Measurements from ENCODE around the gene RBMS2.

Gene RBMS2

DNA sequence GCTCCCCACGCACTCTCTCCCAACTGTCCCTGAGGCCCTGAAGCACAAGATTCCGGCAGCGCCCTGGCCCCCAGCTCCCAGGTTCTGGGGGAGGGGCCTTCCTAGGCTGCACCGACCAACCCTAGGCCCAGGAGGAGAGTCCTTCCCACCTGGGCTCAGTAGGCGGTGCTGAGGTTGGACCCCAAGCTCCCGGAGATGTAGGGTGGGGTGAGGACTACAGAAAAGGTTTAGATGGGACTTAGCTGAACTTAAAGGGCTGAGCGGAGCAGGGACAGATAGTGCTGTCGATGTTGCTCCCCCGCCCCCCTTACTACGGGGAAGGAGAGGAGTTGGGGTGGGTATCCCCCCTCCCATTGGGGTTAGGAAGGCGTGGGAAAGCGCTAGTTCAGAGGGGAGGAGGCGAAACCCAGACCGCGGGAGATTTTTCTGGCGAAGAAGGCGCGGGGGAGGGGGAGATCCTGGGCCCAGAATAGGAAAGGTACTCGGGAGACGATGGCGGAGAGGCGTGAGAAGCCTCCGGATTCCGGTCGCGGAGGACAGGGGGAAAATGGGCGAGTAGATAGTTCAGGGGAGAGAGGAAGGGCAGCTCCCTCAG is 112.7 kb downstream of the RBMS2 start:
- TF ChIP-seq TAF1 (IDR thresholded peaks at IDR 0.05; ENCODE audit: low read depth), result peak; percentile 61; the same call in 1 of the 2 replicates
- no peak for TF ChIP-seq RAD21 (IDR thresholded peaks at IDR 0.05; ENCODE audit: low read depth)
- TF ChIP-seq EP300 (IDR thresholded peaks at IDR 0.05; ENCODE audit: borderline replicate concordance), result no peak; the same call in 1 of the 2 replicates
- 0 out of 2 replicates have a peak, but pooled peaks have one; percentile 30 for TF ChIP-seq MAX (IDR thresholded peaks at IDR 0.05)
- peak; percentile 18; the same call in 1 of the 2 replicates for TF ChIP-seq ZBTB7A (IDR thresholded peaks at IDR 0.05; ENCODE audit: low read depth)
- no peak for TF ChIP-seq EGR1 (IDR thresholded peaks at IDR 0.05)

DNA sequence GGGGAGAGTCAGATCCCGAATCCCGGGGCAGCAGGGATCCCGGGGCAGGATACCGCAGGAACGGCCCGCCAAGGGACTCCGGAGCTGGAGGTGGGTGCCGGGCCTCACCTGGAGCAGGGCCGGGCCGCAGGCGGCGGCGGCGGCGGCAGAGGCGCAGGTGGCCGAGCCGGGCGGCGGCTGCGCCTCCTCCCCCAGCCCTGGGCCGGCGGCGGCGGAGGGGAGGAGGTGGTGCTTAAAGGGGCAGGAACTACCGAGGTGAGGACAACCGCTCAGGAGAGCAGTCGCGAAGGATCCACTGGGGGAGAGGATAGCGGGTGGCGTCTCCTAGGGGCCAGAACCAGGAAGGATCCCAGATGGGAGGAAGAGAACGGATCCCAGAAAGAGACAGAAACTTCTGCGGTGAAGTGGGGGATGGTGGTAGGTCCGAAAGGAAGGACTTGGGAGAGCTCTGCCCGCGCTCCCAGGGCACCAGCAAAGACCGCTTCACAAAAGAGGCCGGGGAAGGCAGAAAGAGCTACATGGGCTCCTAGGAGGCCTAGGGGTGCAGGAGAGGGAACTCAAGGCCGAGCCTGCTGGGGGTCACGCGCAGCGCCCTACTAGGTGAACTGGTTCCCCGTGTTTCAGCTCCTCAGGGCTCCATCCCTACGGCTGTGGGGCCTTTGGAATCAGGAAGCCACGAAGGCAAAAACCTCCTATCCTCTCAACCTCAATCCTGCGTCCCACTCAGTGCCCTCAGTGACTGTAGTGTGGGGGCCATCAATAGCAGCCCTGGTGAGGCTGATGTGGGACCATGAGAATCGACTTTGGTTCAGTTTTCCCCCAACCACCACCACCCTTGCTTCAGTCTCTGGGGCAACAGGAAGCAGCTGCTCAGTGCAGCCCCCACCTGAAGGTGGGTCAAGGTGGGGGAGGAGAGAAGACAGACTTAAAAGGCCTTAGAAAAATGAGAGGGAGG is 113.5 kb downstream of the RBMS2 start:
- TF ChIP-seq YY1 (IDR thresholded peaks at IDR 0.05; ENCODE audit: low read depth) (no peak), TCF12 (IDR thresholded peaks at IDR 0.05; ENCODE audit: low read depth) (peak; percentile 43; the same call in 1 of the 2 replicates), RAD21 (IDR thresholded peaks at IDR 0.05; ENCODE audit: low read depth) (0 out of 2 replicates have a peak, but pooled peaks have one; percentile 25), NFIC (IDR thresholded peaks at IDR 0.05) (no peak; the same call in 1 of the 2 replicates), MAX (IDR thresholded peaks at IDR 0.05) (peak; percentile 70)

DNA sequence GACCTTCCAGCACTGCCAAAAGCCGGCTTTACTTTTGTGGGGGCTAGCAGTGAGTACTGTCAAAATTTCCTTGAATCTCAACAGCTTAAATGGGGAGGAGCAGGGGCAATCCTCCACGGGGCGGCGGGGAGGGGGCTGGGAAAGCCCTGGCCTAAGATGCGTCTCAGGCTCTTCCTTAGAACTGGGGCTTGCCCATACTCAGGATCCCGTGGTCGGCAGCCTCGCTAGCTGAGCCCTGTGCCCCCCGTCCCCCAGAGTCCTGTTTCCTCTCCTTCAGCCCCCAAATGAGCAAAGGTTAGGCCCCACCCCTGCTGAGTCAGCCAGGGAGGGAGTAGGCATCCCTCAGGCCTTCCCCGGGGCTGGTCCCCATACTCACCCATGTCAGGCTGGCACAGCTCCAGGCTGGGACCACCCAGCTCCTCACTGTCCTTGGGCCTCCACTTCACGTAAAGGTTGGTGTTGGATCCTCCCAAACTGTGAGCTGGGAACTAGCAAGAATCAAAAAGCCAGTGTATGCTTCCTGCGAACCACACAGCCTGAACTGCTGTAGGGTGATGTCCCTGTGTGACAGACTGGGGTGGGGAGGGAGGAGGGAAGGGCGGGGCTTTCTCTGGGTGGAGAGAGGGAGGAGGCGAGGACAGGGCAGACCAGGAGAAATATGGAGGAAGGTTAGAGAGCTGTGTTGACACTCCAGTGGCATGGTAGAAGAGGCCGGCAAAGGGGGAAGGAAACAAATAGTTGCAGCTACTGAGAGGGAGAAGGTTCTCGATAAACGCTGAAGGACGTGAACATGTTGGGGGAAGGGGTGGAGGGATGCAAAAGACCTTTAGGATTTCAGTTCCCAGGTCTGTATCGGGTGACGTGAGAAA is 114.4 kb downstream of the RBMS2 start:
- TF ChIP-seq RAD21 (IDR thresholded peaks at IDR 0.05; ENCODE audit: low read depth) (no peak), MAX (IDR thresholded peaks at IDR 0.05) (no peak), YY1 (IDR thresholded peaks at IDR 0.05; ENCODE audit: low read depth) (peak; percentile 70; the same call in 1 of the 2 replicates), CREB1 (IDR thresholded peaks at IDR 0.05; ENCODE audit: low read depth) (no peak), TAF1 (IDR thresholded peaks at IDR 0.05; ENCODE audit: low read depth) (0 out of 2 replicates have a peak, but pooled peaks have one; percentile 32), NFIC (IDR thresholded peaks at IDR 0.05) (peak; percentile 69), ZBTB7A (IDR thresholded peaks at IDR 0.05; ENCODE audit: low read depth) (peak; percentile 71; the same call in 1 of the 2 replicates)

DNA sequence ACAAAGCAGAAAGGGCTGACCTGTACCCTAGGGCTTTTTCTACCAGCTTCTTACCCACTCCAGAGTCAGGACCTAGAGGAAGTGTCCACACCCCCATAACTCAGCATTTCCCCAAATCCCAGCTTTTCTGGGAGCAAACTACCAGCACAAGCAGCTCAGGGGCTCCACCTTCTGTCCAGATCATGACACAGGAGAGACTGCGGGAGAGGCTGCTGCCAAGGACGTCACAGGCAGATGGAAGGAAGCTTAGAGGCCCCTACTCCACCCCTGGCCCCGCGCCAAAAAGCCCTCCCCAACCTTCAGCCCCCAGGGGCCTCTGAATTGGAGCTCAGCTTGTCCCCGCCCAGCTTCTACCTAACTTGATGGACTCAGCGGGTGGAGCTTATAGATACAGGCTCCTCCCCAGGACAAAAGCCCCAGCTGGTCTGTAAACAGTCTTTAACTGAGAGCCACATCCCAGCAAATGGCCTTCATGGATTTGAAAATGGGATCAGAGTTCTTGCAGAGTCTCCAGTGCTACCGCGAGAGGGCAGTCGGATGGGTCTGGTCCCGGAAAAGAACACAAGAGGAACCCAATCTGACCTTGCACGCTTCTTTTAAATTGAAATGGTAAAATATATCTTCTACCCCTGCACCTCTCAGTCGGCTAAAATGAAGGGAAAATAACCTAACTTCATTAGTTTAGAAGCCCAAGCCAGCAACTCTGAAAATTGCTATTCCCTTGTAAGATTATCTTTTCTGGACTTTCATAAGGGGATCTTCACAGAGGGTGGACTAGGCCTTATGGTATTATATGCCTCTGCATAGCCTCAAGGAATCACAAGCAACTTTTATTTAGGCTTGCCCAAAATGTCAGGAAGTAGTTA is 115.3 kb downstream of the RBMS2 start:
- TF ChIP-seq CREB1 (IDR thresholded peaks at IDR 0.05; ENCODE audit: low read depth), result peak; percentile 72
- TF ChIP-seq CEBPB (IDR thresholded peaks at IDR 0.05), result no peak
- 0 out of 2 replicates have a peak, but pooled peaks have one; percentile 14 for TF ChIP-seq TAF1 (IDR thresholded peaks at IDR 0.05; ENCODE audit: low read depth)
- peak; percentile 34; the same call in 1 of the 2 replicates for TF ChIP-seq YY1 (IDR thresholded peaks at IDR 0.05; ENCODE audit: low read depth)
- TF ChIP-seq TEAD4 (IDR thresholded peaks at IDR 0.05), result peak; percentile 50; the same call in 1 of the 2 replicates
- TF ChIP-seq, protein P1, sequence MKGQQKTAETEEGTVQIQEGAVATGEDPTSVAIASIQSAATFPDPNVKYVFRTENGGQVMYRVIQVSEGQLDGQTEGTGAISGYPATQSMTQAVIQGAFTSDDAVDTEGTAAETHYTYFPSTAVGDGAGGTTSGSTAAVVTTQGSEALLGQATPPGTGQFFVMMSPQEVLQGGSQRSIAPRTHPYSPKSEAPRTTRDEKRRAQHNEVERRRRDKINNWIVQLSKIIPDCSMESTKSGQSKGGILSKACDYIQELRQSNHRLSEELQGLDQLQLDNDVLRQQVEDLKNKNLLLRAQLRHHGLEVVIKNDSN (IDR thresholded peaks at IDR 0.05), result peak; percentile 49; the same call in 1 of the 2 replicates
- TF ChIP-seq NFIC (IDR thresholded peaks at IDR 0.05), result peak; percentile 99
- TF ChIP-seq FOXM1 (IDR thresholded peaks at IDR 0.05; ENCODE audit: borderline replicate concordance, low read depth), result no peak
- TF ChIP-seq RAD21 (IDR thresholded peaks at IDR 0.05; ENCODE audit: low read depth), result peak; percentile 81
- peak; percentile 56; the same call in 1 of the 2 replicates for TF ChIP-seq ZBTB7A (IDR thresholded peaks at IDR 0.05; ENCODE audit: low read depth)
- peak; percentile 47; the same call in 1 of the 2 replicates for TF ChIP-seq EP300 (IDR thresholded peaks at IDR 0.05; ENCODE audit: borderline replicate concordance)
- TF ChIP-seq EGR1 (IDR thresholded peaks at IDR 0.05), result no peak
- no peak for TF ChIP-seq REST (IDR thresholded peaks at IDR 0.05; ENCODE audit: low read depth)
- TF ChIP-seq TCF12 (IDR thresholded peaks at IDR 0.05; ENCODE audit: low read depth), result peak; percentile 67
- TF ChIP-seq MAX (IDR thresholded peaks at IDR 0.05), result peak; percentile 36; the same call in 1 of the 2 replicates

DNA sequence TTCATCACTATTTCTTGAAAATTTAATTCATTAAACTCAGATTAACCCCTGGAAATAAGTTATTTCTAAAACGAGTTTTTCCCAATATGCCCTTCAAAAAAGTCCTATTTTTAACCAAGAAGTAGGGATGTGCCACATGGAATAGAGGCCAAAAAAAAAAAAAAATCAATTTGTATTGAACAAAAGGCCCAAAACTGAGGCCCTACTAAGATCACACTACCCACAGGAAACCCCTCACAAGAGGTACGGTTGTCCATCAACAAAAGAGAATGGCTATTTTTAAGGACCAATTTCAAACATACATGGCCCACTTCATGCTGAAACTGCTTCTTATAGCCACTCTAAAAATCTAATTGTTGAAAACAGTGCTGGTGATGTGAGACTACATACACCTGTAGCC is 116.0 kb downstream of the RBMS2 start:
- no peak for TF ChIP-seq ZBTB7A (IDR thresholded peaks at IDR 0.05; ENCODE audit: low read depth)
- TF ChIP-seq TEAD4 (IDR thresholded peaks at IDR 0.05), result no peak
- TF ChIP-seq EGR1 (IDR thresholded peaks at IDR 0.05), result no peak
- TF ChIP-seq NFIC (IDR thresholded peaks at IDR 0.05), result no peak
- TF ChIP-seq RAD21 (IDR thresholded peaks at IDR 0.05; ENCODE audit: low read depth), result no peak
- TF ChIP-seq REST (IDR thresholded peaks at IDR 0.05; ENCODE audit: low read depth), result no peak
- TF ChIP-seq YY1 (IDR thresholded peaks at IDR 0.05; ENCODE audit: low read depth), result no peak
- TF ChIP-seq EP300 (IDR thresholded peaks at IDR 0.05; ENCODE audit: borderline replicate concordance), result no peak
- TF ChIP-seq TCF12 (IDR thresholded peaks at IDR 0.05; ENCODE audit: low read depth), result no peak
- TF ChIP-seq FOXM1 (IDR thresholded peaks at IDR 0.05; ENCODE audit: borderline replicate concordance, low read depth), result no peak
- TF ChIP-seq, protein P1 (IDR thresholded peaks at IDR 0.05), result no peak
- no peak for TF ChIP-seq CEBPB (IDR thresholded peaks at IDR 0.05)
- TF ChIP-seq CREB1 (IDR thresholded peaks at IDR 0.05; ENCODE audit: low read depth), result no peak
- TF ChIP-seq MAX (IDR thresholded peaks at IDR 0.05), result no peak
- no peak for TF ChIP-seq TAF1 (IDR thresholded peaks at IDR 0.05; ENCODE audit: low read depth)

Data from Ishikawa (cell line).